Measurements from ENCODE around the gene ISCA1. TPM values are rescaled to one million over a fixed set of nuclear protein-coding genes. Genes with fewer than 3 reads are reported as not detected.

ISCA1 gene
- total and polyA plus RNA-seq, 2 of the 8 experiments (the other 6 are each of a cell fraction or from before 2014, with no cell fraction given): 35.0 to 40.0 TPM

DNA sequence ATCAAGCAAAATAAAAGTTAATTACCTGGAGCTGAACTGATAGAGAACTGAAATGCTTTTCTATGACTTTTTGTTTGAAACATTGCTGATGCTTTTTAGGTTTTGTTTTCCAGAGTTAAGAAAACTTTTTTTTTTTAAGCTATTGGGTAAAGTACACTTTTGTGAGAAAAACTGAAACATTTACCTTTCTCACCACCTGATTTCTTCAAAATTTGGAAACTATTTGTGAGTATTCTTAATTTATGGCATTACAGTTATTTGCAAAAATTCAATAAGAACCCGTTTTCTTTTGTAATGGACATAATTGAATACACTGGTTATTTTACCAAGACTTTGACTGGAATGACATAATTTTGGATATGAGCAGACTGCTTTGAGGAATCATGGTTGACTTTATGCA lies 29.5 kb downstream of the ISCA1 start:
- no peak overlapping the region for H3K4me2 ChIP-seq (ENCODE audit: insufficient read depth in 1 of 2, low read depth in 2 of 2, low read length in 2 of 2)
- H4K20me1 ChIP-seq (replicated peaks in 1 of 2; ENCODE audit: control insufficient read depth in 1 of 2, insufficient read depth in 2 of 2, low read length in 2 of 2): no peaks in the 10 kb centered on the region
- H3K4me1 ChIP-seq (replicated peaks in 1 of 4; ENCODE audit: control insufficient read depth in 3 of 4, insufficient read depth in 4 of 4, low read length in 3 of 4): no peaks in the 10 kb centered on the region
- H3K14ac ChIP-seq (ENCODE audit: insufficient read length): no peak overlapping the region
- WGBS, 2 experiments (ENCODE audit: extremely low coverage in 1 of 2, insufficient coverage in 1 of 2, insufficient read length in 1 of 2, insufficient replicate concordance in 2 of 2, low coverage in 1 of 2, low lambda C conversion rate in 2 of 2, missing lambda C conversion rate in 1 of 2): 89% methylated on average over 1 of the region's 1 CpG; no CpG with 5 or more reads in 1 of the 2 experiments
- H2BK20ac ChIP-seq (ENCODE audit: low read length): no peak overlapping the region
- no peak overlapping the region for H2BK15ac ChIP-seq (ENCODE audit: low read length)
- no peak overlapping the region for H3K4ac ChIP-seq (replicated peaks; ENCODE audit: insufficient read length, low read depth, low read length)
- no peak overlapping the region for H4K5ac ChIP-seq (ENCODE audit: insufficient read length, low read depth, low read length)
- no peak overlapping the region for H3K23ac ChIP-seq (ENCODE audit: insufficient read length)
- H2AK5ac ChIP-seq (ENCODE audit: low read depth, low read length): no peak overlapping the region
- no peaks in the 10 kb centered on the region for H3K79me2 ChIP-seq (ENCODE audit: control insufficient read depth in 1 of 2, insufficient read depth in 2 of 2, low read length in 2 of 2)
- H3K9ac ChIP-seq (replicated peaks in 1 of 4; ENCODE audit: extremely low read depth in 1 of 4, low read depth in 3 of 4, low read length in 3 of 4): no peak overlapping the region
- DNase-seq (ENCODE audit: low read depth in 1 of 2, low spot score in 2 of 2): no peak
- no peak overlapping the region for H2BK12ac ChIP-seq (ENCODE audit: low read depth, low read length)
- no peak overlapping the region for H4K91ac ChIP-seq (replicated peaks; ENCODE audit: insufficient read length, low read length)
- no peak overlapping the region for H2BK5ac ChIP-seq (ENCODE audit: low read depth, low read length)
- TF ChIP-seq, protein P1, sequence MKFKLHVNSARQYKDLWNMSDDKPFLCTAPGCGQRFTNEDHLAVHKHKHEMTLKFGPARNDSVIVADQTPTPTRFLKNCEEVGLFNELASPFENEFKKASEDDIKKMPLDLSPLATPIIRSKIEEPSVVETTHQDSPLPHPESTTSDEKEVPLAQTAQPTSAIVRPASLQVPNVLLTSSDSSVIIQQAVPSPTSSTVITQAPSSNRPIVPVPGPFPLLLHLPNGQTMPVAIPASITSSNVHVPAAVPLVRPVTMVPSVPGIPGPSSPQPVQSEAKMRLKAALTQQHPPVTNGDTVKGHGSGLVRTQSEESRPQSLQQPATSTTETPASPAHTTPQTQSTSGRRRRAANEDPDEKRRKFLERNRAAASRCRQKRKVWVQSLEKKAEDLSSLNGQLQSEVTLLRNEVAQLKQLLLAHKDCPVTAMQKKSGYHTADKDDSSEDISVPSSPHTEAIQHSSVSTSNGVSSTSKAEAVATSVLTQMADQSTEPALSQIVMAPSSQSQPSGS (IDR thresholded peaks at IDR 0.05; ENCODE audit: low read length): no peak
- no peak for TF ChIP-seq NRF1 (IDR thresholded peaks at IDR 0.05; ENCODE audit: low read depth, low read length)
- TF ChIP-seq JUN (IDR thresholded peaks at IDR 0.05; ENCODE audit: low read depth, low read length): no peak
- no peak overlapping the region for H3K27ac ChIP-seq (ENCODE audit: low read depth, low read length)
- H3K79me1 ChIP-seq (ENCODE audit: low read depth, low read length): no peaks in the 10 kb centered on the region
- no peak overlapping the region for H4K8ac ChIP-seq (ENCODE audit: extremely low read depth, insufficient read depth, low read length)
- FAIRE-seq: no peak
- ChIA-PET CTCF (ENCODE audit: partially characterized antibody) (no interaction called here), POLR2A (ENCODE audit: partially characterized antibody) (no interaction called here)
- H3K36me3 ChIP-seq (ENCODE audit: control insufficient read depth in 2 of 4, insufficient read depth in 4 of 4, low read length in 3 of 4): no peaks in the 10 kb centered on the region
- no peak overlapping the region for H3K56ac ChIP-seq (replicated peaks; ENCODE audit: insufficient read length, low read depth, low read length)
- H2AFZ ChIP-seq (ENCODE audit: low read length): no peak overlapping the region
- H3K4me3 ChIP-seq (ENCODE audit: extremely low read depth in 1 of 4, insufficient read depth in 2 of 4, low read depth in 3 of 4, low read length in 4 of 4): no peak overlapping the region
- H3K18ac ChIP-seq (ENCODE audit: extremely low read depth, low read length): no peak overlapping the region
- H3K9me3 ChIP-seq (ENCODE audit: insufficient read depth in 2 of 2, low read depth in 1 of 2, low read length in 1 of 2): peaks cover 6% of the 10 kb centered on the region in 2 experiments; a peak in 3 of 4 replicates
- no peaks in the 10 kb centered on the region for H3K23me2 ChIP-seq (ENCODE audit: low read depth, low read length)
- no peak overlapping the region for H2BK120ac ChIP-seq (replicated peaks; ENCODE audit: low read depth, low read length)
- H3K27me3 ChIP-seq (replicated peaks in 1 of 4; ENCODE audit: control insufficient read depth in 3 of 4, extremely low read depth in 1 of 4, insufficient read depth in 3 of 4, low read length in 3 of 4): no peaks in the 10 kb centered on the region

Measured in H1 (cell line).